ENCODE data around the gene MAP3K12. TPM values are rescaled to one million over a fixed set of nuclear protein-coding genes. Genes with fewer than 3 reads are reported as not detected.
"Not testable (repeated sequence)": the region's sequence is repeated elsewhere in the genome, so short reads cannot be mapped to it uniquely, and the experiment has no call there.

The MAP3K12 gene
- total RNA-seq, 4 donors from 2014 or later = 6.4 to 12.8 (median 9.4) TPM

DNA sequence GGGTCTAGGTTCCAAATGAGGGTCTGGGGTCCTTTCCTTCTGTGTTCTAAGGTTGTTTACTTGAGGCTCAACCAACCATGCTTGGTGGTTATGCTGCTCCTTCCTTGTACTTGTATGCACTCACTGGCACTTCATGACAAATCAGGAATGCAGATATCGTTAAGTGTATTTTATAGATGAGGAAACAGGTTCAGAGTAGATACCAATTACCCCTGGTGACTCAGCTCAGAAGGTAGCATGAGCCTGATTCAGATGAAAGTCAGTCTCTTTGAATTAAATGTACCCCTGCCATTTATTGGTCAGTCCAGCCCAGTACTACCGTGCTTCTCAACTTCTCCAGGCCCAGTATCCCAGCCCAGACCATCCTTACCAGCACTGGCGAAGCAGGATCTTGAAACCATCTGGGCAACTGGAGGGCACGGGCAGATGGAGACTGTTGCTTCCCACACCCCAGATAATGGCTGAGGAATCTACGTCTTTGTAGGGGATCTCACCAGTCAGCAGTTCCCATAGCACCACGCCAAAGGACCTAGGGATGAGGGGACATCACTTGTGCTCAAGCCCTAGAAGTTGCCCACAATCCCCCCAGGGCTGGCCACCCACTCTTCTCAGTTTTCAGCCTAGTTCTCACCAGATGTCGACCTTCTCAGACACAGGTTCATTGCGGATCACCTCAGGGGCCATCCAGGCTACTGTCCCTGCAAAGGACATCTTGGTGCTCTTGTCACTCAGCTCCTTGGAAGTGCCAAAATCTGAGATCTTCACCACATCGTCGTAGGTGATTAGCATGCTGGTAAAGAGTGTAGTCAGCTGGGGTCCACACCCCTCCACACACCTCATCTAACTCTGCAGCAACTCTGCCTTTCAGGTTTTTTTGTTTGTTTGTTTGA, 14.3 kb downstream of the MAP3K12 start:
- intact Hi-C loops (cut with DNase I; ENCODE audit: low total_unique reads) = no loop called here
- 82 to 86% methylated on average over 10 of the region's 10 CpGs for WGBS, 2 donors
- no peak for TF ChIP-seq POLR2A (IDR thresholded peaks at IDR 0.05)
- no peak for TF ChIP-seq CTCF (IDR thresholded peaks at IDR 0.05)
- DNase-seq (ENCODE audit: low spot score in 2 of 2) = no peak
- no peak overlapping the region for H3K4me3 ChIP-seq (ENCODE audit: low read depth, poor library complexity, severe bottlenecking)

GRCh38 chr12:53483979-53484377, 15.3 kb downstream of the MAP3K12 start:
- no peak for DNase-seq (ENCODE audit: low spot score in 2 of 2)
- intact Hi-C loops (cut with DNase I; ENCODE audit: low total_unique reads) = no loop called here
- 88 to 92% methylated on average over 4 of the region's 4 CpGs for WGBS, 2 donors
- TF ChIP-seq POLR2A (IDR thresholded peaks at IDR 0.05) (no peak), CTCF (IDR thresholded peaks at IDR 0.05) (no peak)
- no peak overlapping the region for H3K4me3 ChIP-seq (ENCODE audit: low read depth, poor library complexity, severe bottlenecking)

DNA sequence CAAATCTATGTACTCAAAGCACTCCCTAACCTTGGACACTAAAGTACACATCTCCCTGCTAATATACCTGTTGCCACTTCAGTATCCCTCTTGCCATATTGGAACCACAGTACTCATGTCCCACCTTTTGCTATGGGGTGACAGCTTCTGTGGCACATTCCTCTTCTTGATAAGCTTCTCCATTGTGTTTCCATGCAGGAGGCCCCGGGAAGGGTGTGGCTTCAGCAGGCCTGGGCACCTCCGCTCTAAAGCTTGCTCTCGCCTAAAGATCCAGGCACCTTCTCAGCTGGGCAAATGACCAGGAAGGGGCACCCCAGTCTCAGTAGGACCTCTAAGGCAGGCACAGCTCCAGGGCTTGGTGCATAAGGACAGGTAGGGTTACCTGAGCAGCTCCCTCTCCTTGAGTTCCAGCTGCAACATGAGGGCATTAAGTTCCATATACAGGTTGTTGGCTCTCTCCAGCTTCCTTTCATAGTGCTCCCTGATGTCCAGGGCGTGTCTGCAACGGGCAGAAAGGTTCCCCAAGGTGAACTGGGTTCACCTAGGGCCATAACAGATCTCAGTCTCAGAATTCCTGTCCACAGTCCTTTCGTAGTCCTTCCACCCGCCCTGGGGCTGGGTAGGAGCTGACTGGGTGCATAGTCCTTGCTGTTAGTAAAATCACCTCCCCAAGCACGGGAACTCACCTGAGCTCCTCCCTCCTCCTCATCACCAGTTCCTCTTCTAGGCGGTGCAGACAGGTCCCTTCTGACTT, 15.9 kb downstream of the MAP3K12 start:
- TF ChIP-seq CTCF (IDR thresholded peaks at IDR 0.05) (no peak), POLR2A (IDR thresholded peaks at IDR 0.05) (no peak)

GRCh38 chr12:53482626-53483168, 16.6 kb downstream of the MAP3K12 start:
- no peak for TF ChIP-seq POLR2A (IDR thresholded peaks at IDR 0.05)
- no peak for TF ChIP-seq CTCF (IDR thresholded peaks at IDR 0.05)
- WGBS, 2 donors = 59 to 69% methylated on average over 13 to 14 of the region's 18 CpGs
- H3K4me3 ChIP-seq (ENCODE audit: low read depth, poor library complexity, severe bottlenecking) = no peak overlapping the region
- intact Hi-C loops (cut with DNase I; ENCODE audit: low total_unique reads) = no loop called here
- DNase-seq (ENCODE audit: low spot score in 2 of 2) = no peak

More for the DNA sequence above, 15.9 kb downstream of the MAP3K12 start:
- intact Hi-C loops (cut with DNase I; ENCODE audit: low total_unique reads) = no loop called here
- no peak for DNase-seq (ENCODE audit: low spot score in 2 of 2)
- 50 to 56% methylated on average over 9 of the region's 9 CpGs for WGBS, 2 donors
- no peak overlapping the region for H3K4me3 ChIP-seq (ENCODE audit: low read depth, poor library complexity, severe bottlenecking)

DNA sequence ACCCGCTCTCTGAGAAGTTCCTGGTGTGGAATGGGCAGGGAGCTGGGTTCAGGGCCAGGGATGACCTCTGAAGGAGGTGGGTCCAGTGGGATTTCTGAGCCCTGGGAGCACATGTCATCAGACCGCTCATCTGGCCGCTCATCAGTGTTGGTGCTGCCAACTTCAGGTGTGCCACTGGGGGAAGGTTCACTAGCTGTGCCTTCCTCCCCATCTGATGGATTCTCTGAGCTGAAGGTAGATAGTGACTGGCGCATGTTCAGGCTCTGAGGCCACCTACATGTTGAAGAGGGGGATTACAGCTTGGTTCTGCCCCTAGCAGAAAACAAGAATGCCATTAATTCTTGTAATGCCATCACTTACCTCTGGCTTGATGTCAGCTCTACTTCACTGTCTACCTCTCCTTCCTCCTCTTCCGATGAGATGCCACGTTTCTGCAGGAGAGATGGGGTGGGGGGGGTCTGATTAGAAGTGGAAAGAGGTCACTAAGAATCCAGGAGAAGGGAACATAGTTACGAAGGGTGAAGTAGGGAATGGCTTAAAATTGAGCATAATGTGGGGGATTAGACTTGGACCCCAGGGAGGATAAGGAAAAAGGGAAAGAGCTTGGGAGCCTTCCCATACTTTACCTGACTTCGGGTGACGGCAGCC, 17.2 kb downstream of the MAP3K12 start:
- WGBS, 2 donors = 73 to 77% methylated on average over 9 of the region's 9 CpGs
- TF ChIP-seq POLR2A (IDR thresholded peaks at IDR 0.05) (no peak), CTCF (IDR thresholded peaks at IDR 0.05) (no peak)

GRCh38 chr12:53481458-53481857, 17.8 kb downstream of the MAP3K12 start:
- WGBS, 2 donors = 58 to 66% methylated on average over 6 of the region's 6 CpGs
- intact Hi-C loops (cut with DNase I; ENCODE audit: low total_unique reads); DNase-seq (ENCODE audit: low spot score in 2 of 2); H3K4me3 ChIP-seq (ENCODE audit: low read depth, poor library complexity, severe bottlenecking): not testable (repeated sequence)

More for the DNA sequence above, 17.2 kb downstream of the MAP3K12 start:
- H3K4me3 ChIP-seq (ENCODE audit: low read depth, poor library complexity, severe bottlenecking) = no peak overlapping the region
- DNase-seq (ENCODE audit: low spot score in 2 of 2) = no peak
- intact Hi-C loops (cut with DNase I; ENCODE audit: low total_unique reads) = no loop called here
